Dermis blood vessel endothelial cell (primary cell): ENCODE measurements around the gene EFCAB6. TPM values are rescaled to one million over a fixed set of nuclear protein-coding genes. Genes with fewer than 3 reads are reported as not detected.

ENCODE experiments used
- DNase-seq: peaks from one replicate; pipeline ENCODE4 v3.0.0; 2010
- total RNA-seq: library from RNA; depleted of rRNA; stranded (reverse); fragments of >200 nt; gene quantifications from 2 replicates; pipeline ENCODE4 v1.2.3, GENCODE V29; 2014

EFCAB6 gene
- total RNA-seq, 1 donor from 2014 or later, result under 0.01 TPM

- DNase-seq, result no peak
These were observed 269.2 kb downstream of the EFCAB6 start for GRCh38 chr22:43542681-43543521.

- DNase-seq, result no peak
These were observed 270.4 kb downstream of the EFCAB6 start for GRCh38 chr22:43541462-43542407.

- no peak for DNase-seq
These were observed 271.1 kb downstream of the EFCAB6 start for GRCh38 chr22:43541022-43541421.

- DNase-seq, result no peak
These were observed 271.6 kb downstream of the EFCAB6 start for GRCh38 chr22:43540529-43540923.

- no peak for DNase-seq
These were observed 272.3 kb downstream of the EFCAB6 start for GRCh38 chr22:43539572-43540528.

GRCh38 chr22:43537019-43537585, 275.0 kb downstream of the EFCAB6 start:
- peak; percentile 12 for DNase-seq

- no peak for DNase-seq
These were observed 276.4 kb downstream of the EFCAB6 start for GRCh38 chr22:43535741-43536140.

GRCh38 chr22:43535336-43535735, 276.8 kb downstream of the EFCAB6 start:
- DNase-seq, result no peak

- no peak for DNase-seq
These were observed 277.2 kb downstream of the EFCAB6 start for GRCh38 chr22:43534916-43535315.

GRCh38 chr22:43533656-43534428, 278.3 kb downstream of the EFCAB6 start:
- no peak for DNase-seq

- DNase-seq, result no peak
These were observed 279.0 kb downstream of the EFCAB6 start for GRCh38 chr22:43533156-43533530.

GRCh38 chr22:43532301-43533155, 279.6 kb downstream of the EFCAB6 start:
- no peak for DNase-seq

- DNase-seq, result no peak
These were observed 280.5 kb downstream of the EFCAB6 start for GRCh38 chr22:43531651-43532050.

- DNase-seq, result no peak
These were observed 281.5 kb downstream of the EFCAB6 start for GRCh38 chr22:43530349-43531201.

GRCh38 chr22:43529934-43530333, 282.2 kb downstream of the EFCAB6 start:
- no peak for DNase-seq

- DNase-seq, result no peak
These were observed 282.6 kb downstream of the EFCAB6 start for GRCh38 chr22:43529461-43529860.

- no peak for DNase-seq
These were observed 283.3 kb downstream of the EFCAB6 start for GRCh38 chr22:43528601-43529360.

GRCh38 chr22:43526946-43527345, 285.2 kb downstream of the EFCAB6 start:
- no peak for DNase-seq
